Measurements from ENCODE around the gene F8A2. TPM values are rescaled to one million over a fixed set of nuclear protein-coding genes. Genes with fewer than 3 reads are reported as not detected.
"Not testable (repeated sequence)": the region's sequence is repeated elsewhere in the genome, so short reads cannot be mapped to it uniquely, and the experiment has no call there.

Gene F8A2
- total RNA-seq, result not detected

- ATAC-seq (replicated peaks in 1 of 2), result peak; percentile 80 to 81
- not testable (repeated sequence) for H3K4me1 Mint-ChIP-seq (ENCODE audit: low read depth); H3K9me3 Mint-ChIP-seq; H3K27ac Mint-ChIP-seq; H3K4me3 Mint-ChIP-seq; H3K27me3 Mint-ChIP-seq (ENCODE audit: low read depth); H3K36me3 Mint-ChIP-seq (ENCODE audit: insufficient read depth in 2 of 2); DNase-seq
These were observed at the start of gene F8A2 for GRCh38 chrX:155381843-155382528. Gene F8A2 (plus strand): TSS chrX:155382095. CDS start chrX:155382115, 20 bp downstream.

GRCh38 chrX:155333544-155334100 lies 48.3 kb upstream of the F8A2 start:
- H3K27me3 Mint-ChIP-seq (ENCODE audit: low read depth), result peaks cover 6% of the 10 kb centered on the region
- peak overlapping the region in 1 of 2 donors; percentile 34 for H3K4me3 Mint-ChIP-seq
- no peak overlapping the region for H3K27ac Mint-ChIP-seq
- peaks cover 8% of the 10 kb centered on the region for H3K4me1 Mint-ChIP-seq (ENCODE audit: low read depth)
- no peak for DNase-seq
- H3K36me3 Mint-ChIP-seq (ENCODE audit: insufficient read depth in 2 of 2), result no peaks in the 10 kb centered on the region
- H3K9me3 Mint-ChIP-seq, result peaks cover 0 to 2% of the 10 kb centered on the region in 2 donors
- no peak for ATAC-seq (replicated peaks in 1 of 2)

DNA sequence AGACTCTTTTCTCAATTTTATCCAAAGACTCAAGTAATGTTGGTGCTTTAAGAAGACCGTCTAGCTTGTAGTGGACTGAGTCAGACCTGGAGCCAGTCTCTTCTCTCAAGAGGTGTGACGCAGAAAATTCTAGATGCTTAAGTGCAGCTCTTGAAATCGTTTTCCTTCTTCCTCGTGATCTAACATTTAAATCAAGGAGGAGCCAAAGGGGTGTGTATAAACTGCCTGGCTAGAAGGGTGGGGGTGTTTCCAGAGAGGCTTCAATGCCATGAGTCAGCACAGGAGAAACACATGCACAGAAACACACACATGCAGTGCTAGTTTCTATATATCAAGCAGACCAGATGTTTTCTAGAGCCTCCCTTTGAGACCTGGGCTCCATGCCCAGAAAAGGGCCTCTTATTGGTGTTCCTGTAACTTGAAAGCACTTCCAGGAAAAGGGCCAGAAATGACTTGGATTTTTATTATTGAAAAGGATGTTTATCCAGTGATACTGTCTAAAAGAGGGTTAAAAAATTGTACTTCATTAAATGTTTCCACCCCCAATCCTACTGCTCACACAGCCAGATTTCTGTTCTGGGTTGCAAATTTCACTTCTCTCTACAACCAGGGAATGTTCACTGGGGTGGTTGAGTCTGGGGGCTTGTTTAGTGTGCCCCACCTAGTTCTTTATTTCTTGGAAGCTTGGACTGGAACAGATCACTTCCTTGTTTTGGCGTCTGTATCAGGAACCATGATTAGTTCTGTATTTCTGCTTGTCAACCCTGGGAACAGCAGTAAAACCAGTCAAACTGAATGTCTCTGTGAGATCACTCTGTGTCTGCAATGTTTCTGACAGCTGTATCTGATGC lies 47.2 kb upstream of the F8A2 start, which contains the start of gene CLIC2:
Gene CLIC2 (minus strand): TSS at position 129 of the 851 bp plus-strand sequence. CDS start 187 bp downstream, outside the sequence.
- peaks cover 8% of the 10 kb centered on the region for H3K4me1 Mint-ChIP-seq (ENCODE audit: low read depth)
- no peaks in the 10 kb centered on the region for H3K9me3 Mint-ChIP-seq
- H3K27me3 Mint-ChIP-seq (ENCODE audit: low read depth), result peaks cover 2% of the 10 kb centered on the region
- ATAC-seq (replicated peaks in 1 of 2), result peak; percentile 69 to 80
- DNase-seq, result peak in 1 of 2 donors; percentile 0
- H3K4me3 Mint-ChIP-seq, result peak within 1 kb of the TSS; percentile 34 to 37
- H3K36me3 Mint-ChIP-seq (ENCODE audit: insufficient read depth in 2 of 2), result no peaks in the 10 kb centered on the region
- no peak within 1 kb of the TSS for H3K27ac Mint-ChIP-seq

DNA sequence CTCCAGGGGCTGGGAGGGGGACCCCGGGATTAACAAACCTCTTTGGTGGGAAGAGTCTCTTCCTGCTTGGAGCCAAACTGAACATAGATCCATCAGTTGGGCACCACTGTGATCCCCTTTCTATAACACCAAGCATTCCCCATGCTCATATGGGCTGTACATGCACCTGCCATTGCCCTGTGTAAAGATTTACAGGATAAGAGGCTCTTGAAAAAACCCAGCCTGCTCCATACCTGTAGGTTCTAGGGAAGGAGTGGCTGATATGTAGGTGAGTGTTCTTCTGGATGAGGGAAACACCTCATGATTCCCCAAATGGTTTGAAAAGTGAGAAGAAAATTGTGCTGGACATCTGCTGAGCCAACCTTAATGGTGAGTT lies 46.6 kb upstream of the F8A2 start:
- H3K27ac Mint-ChIP-seq; H3K9me3 Mint-ChIP-seq; H3K4me1 Mint-ChIP-seq (ENCODE audit: low read depth); H3K4me3 Mint-ChIP-seq; DNase-seq; ATAC-seq (replicated peaks in 1 of 2); H3K27me3 Mint-ChIP-seq (ENCODE audit: low read depth); H3K36me3 Mint-ChIP-seq (ENCODE audit: insufficient read depth in 2 of 2): not testable (repeated sequence)

GRCh38 chrX:155345689-155346088 lies 36.2 kb upstream of the F8A2 start:
- not testable (repeated sequence) for H3K9me3 Mint-ChIP-seq; H3K27ac Mint-ChIP-seq; H3K4me1 Mint-ChIP-seq (ENCODE audit: low read depth); H3K36me3 Mint-ChIP-seq (ENCODE audit: insufficient read depth in 2 of 2); H3K27me3 Mint-ChIP-seq (ENCODE audit: low read depth); DNase-seq; ATAC-seq (replicated peaks in 1 of 2); H3K4me3 Mint-ChIP-seq

GRCh38 chrX:155349448-155349847 lies 32.4 kb upstream of the F8A2 start:
- not testable (repeated sequence) for H3K27me3 Mint-ChIP-seq (ENCODE audit: low read depth); H3K4me3 Mint-ChIP-seq; H3K9me3 Mint-ChIP-seq; ATAC-seq (replicated peaks in 1 of 2); H3K4me1 Mint-ChIP-seq (ENCODE audit: low read depth); H3K27ac Mint-ChIP-seq; H3K36me3 Mint-ChIP-seq (ENCODE audit: insufficient read depth in 2 of 2); DNase-seq

GRCh38 chrX:155363712-155364111 lies 18.2 kb upstream of the F8A2 start:
- H3K27ac Mint-ChIP-seq; H3K27me3 Mint-ChIP-seq (ENCODE audit: low read depth); H3K4me3 Mint-ChIP-seq; H3K36me3 Mint-ChIP-seq (ENCODE audit: insufficient read depth in 2 of 2); H3K4me1 Mint-ChIP-seq (ENCODE audit: low read depth); H3K9me3 Mint-ChIP-seq; DNase-seq: not testable (repeated sequence)
- peak; percentile 89 to 94 for ATAC-seq (replicated peaks in 1 of 2)

- not testable (repeated sequence) for H3K27ac Mint-ChIP-seq; H3K4me3 Mint-ChIP-seq; DNase-seq; H3K27me3 Mint-ChIP-seq (ENCODE audit: low read depth); H3K9me3 Mint-ChIP-seq; H3K36me3 Mint-ChIP-seq (ENCODE audit: insufficient read depth in 2 of 2); H3K4me1 Mint-ChIP-seq (ENCODE audit: low read depth)
- peak; percentile 82 to 87 for ATAC-seq (replicated peaks in 1 of 2)
These were observed 8.0 kb upstream of the F8A2 start for GRCh38 chrX:155373777-155374458.

- H3K4me3 Mint-ChIP-seq; H3K27ac Mint-ChIP-seq; H3K36me3 Mint-ChIP-seq (ENCODE audit: insufficient read depth in 2 of 2); DNase-seq; H3K27me3 Mint-ChIP-seq (ENCODE audit: low read depth); H3K4me1 Mint-ChIP-seq (ENCODE audit: low read depth); H3K9me3 Mint-ChIP-seq: not testable (repeated sequence)
- ATAC-seq (replicated peaks in 1 of 2), result peak; percentile 54 to 64
These were observed 2.1 kb upstream of the F8A2 start for GRCh38 chrX:155379802-155380201.

GRCh38 chrX:155382529-155382967 lies 653 bp downstream of the F8A2 start:
- H3K27ac Mint-ChIP-seq, H3K4me3 Mint-ChIP-seq: not testable (repeated sequence)

GRCh38 chrX:155389634-155390033 lies 7.7 kb downstream of the F8A2 start:
- peaks cover 0 to 3% of the 10 kb centered on the region in 2 donors for H3K9me3 Mint-ChIP-seq
- H3K27ac Mint-ChIP-seq, result no peak overlapping the region
- DNase-seq (no peak), ATAC-seq (replicated peaks in 1 of 2) (no peak)
- H3K27me3 Mint-ChIP-seq (ENCODE audit: low read depth), result no peaks in the 10 kb centered on the region
- H3K4me3 Mint-ChIP-seq, result no peak overlapping the region
- peaks cover 0 to 2% of the 10 kb centered on the region in 2 donors for H3K36me3 Mint-ChIP-seq (ENCODE audit: insufficient read depth in 2 of 2)
- H3K4me1 Mint-ChIP-seq (ENCODE audit: low read depth), result no peaks in the 10 kb centered on the region

More at GRCh38 chrX:155382529-155382967, 653 bp downstream of the F8A2 start:
- not testable (repeated sequence) for H3K27me3 Mint-ChIP-seq (ENCODE audit: low read depth); H3K36me3 Mint-ChIP-seq (ENCODE audit: insufficient read depth in 2 of 2); DNase-seq; H3K4me1 Mint-ChIP-seq (ENCODE audit: low read depth); H3K9me3 Mint-ChIP-seq
- peak; percentile 59 to 64 for ATAC-seq (replicated peaks in 1 of 2)

GRCh38 chrX:155394747-155395276 lies 12.9 kb downstream of the F8A2 start:
- Mint-ChIP-seq H3K4me3 (peak overlapping the region in 1 of 2 donors; percentile 54), H3K27ac (peak overlapping the region; percentile 79)
- not testable (repeated sequence) for H3K4me1 Mint-ChIP-seq (ENCODE audit: low read depth)

More at GRCh38 chrX:155394747-155395276, 12.9 kb downstream of the F8A2 start:
- ATAC-seq (replicated peaks in 1 of 2); H3K9me3 Mint-ChIP-seq; DNase-seq; H3K27me3 Mint-ChIP-seq (ENCODE audit: low read depth); H3K36me3 Mint-ChIP-seq (ENCODE audit: insufficient read depth in 2 of 2): not testable (repeated sequence)

All from activated T-cell treated with anti-CD3 and anti-CD28 coated beads, Interleukin-2, amount 50 U/mL, for 72 hours (primary cell).